ENCODE data around the gene STK25.

DNA sequence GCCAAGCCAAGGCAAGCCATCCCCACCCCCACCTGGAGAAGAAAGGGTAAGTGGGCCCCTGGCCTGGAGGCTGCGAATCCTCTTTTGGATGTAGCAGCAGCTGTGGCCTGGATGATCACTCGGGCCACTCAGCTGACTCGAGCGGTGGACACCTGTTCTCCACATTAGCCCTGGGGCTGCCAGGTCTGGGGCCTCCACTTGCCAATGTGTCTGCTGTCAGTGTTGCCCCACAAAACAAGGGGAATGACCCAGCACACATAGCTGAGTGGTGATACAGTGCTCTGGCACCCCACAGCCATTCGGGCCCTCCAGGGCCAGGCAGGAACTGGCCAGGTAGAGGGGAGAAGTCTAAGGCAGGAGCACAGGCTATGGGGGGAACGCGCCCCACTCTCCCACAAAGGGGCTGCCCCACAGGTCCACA is 2.6 kb downstream of the STK25 start:
- TF ChIP-seq, protein P1, sequence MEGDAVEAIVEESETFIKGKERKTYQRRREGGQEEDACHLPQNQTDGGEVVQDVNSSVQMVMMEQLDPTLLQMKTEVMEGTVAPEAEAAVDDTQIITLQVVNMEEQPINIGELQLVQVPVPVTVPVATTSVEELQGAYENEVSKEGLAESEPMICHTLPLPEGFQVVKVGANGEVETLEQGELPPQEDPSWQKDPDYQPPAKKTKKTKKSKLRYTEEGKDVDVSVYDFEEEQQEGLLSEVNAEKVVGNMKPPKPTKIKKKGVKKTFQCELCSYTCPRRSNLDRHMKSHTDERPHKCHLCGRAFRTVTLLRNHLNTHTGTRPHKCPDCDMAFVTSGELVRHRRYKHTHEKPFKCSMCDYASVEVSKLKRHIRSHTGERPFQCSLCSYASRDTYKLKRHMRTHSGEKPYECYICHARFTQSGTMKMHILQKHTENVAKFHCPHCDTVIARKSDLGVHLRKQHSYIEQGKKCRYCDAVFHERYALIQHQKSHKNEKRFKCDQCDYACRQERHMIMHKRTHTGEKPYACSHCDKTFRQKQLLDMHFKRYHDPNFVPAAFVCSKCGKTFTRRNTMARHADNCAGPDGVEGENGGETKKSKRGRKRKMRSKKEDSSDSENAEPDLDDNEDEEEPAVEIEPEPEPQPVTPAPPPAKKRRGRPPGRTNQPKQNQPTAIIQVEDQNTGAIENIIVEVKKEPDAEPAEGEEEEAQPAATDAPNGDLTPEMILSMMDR (IDR thresholded peaks at IDR 0.05; ENCODE audit: low read depth, low read length): no peak
- no peak for TF ChIP-seq EZH2phosphoT487 (IDR thresholded peaks at IDR 0.05; ENCODE audit: low read depth)
